ENCODE data around the gene ARHGAP31. TPM values are rescaled to one million over a fixed set of nuclear protein-coding genes. Genes with fewer than 3 reads are reported as not detected.

The ARHGAP31 gene
- total and polyA plus RNA-seq, 2 of the 8 experiments (the other 6 are each of a cell fraction or from before 2014, with no cell fraction given) = 1.1 to 7.6 TPM

DNA sequence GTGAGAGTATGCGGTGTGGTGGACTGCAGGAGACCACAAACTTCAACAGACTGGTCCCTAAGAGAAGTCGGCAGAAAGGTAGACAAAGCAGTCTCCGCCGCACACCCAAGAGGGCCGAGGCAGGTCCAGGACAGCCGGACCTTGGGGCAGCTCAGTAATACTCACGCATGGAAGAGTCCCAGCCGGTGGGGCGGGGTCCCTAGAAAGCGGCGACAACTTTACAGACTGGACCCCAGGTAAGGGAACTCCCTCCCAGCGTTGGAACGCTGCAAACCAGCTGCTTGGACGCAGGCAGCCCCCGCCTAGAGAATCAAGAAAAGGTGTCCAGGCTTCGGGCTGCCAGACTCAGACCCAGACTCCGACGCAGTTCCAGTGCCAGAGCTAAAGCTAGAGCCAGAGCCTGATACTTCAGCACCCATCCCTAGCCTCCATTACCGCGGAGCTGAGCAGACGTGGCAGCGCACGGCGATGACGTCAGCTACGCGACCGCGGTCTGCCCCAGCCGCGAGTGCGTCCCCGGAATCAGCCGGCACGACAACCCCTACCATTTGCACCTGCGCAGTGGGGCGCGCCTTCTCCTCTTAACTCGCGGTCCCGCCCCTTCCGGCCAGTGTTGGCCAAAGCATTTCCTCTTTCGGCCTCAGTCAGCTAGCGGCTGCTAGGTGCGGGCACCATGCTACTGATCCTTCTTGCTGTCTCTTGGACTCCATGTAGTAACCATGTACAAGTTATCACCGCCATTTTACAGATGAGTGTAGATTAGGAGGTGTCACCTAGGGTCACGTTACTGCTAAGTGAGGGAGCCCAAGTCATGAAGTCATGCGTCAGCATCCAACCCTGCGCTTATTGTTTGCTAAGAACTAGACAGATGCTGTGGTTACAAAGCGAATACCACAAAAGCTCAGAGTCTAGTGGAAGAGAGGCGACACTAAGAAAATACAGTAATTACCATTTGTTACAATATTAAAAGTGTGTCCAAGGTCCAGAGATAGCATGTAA is 169.3 kb downstream of the ARHGAP31 start, which contains the start of gene TMEM39A:
Gene TMEM39A (minus strand): TSS at position 445 of the 999 bp plus-strand sequence. CDS start 1,541 bp downstream, outside the sequence.
- Histone ChIP-seq H4K91ac (replicated peaks; ENCODE audit: insufficient read length, low read length) (peak within 1 kb of the TSS; percentile 97), H3K23me2 (ENCODE audit: low read depth, low read length) (peaks cover 4% of the 10 kb centered on the region), H3K36me3 (ENCODE audit: control insufficient read depth in 2 of 4, insufficient read depth in 4 of 4, low read length in 3 of 4) (peaks cover 2 to 32% (median 7%) of the 10 kb centered on the region in 4 experiments; a peak in 6 of 8 replicates), H3K9ac (replicated peaks in 1 of 4; ENCODE audit: extremely low read depth in 1 of 4, low read depth in 3 of 4, low read length in 3 of 4) (peak within 1 kb of the TSS; percentile 80 to 97 (median 92)), H3K14ac (ENCODE audit: insufficient read length) (peak within 1 kb of the TSS; percentile 27), H3K4me3 (ENCODE audit: extremely low read depth in 1 of 4, insufficient read depth in 2 of 4, low read depth in 3 of 4, low read length in 4 of 4) (peak within 1 kb of the TSS; percentile 88 to 98 (median 95)), H2AK5ac (ENCODE audit: low read depth, low read length) (peak within 1 kb of the TSS; percentile 17; the same call in 1 of the 2 replicates), H2BK20ac (ENCODE audit: low read length) (no peak within 1 kb of the TSS), H3K27ac (ENCODE audit: low read depth, low read length) (peak within 1 kb of the TSS; percentile 84), H3K4me1 (replicated peaks in 1 of 4; ENCODE audit: control insufficient read depth in 3 of 4, insufficient read depth in 4 of 4, low read length in 3 of 4) (peaks cover 0 to 5% (median 1%) of the 10 kb centered on the region in 4 experiments; a peak in 5 of 7 replicates), H2BK12ac (ENCODE audit: low read depth, low read length) (peak within 1 kb of the TSS; percentile 7; the same call in 1 of the 2 replicates), H2AFZ (ENCODE audit: low read length) (peak within 1 kb of the TSS; percentile 92), H2BK15ac (ENCODE audit: low read length) (no peak within 1 kb of the TSS), H3K27me3 (replicated peaks in 1 of 4; ENCODE audit: control insufficient read depth in 3 of 4, extremely low read depth in 1 of 4, insufficient read depth in 3 of 4, low read length in 3 of 4) (no peaks in the 10 kb centered on the region), H2BK5ac (ENCODE audit: low read depth, low read length) (peak within 1 kb of the TSS; percentile 83), H3K79me1 (ENCODE audit: low read depth, low read length) (peaks cover 2% of the 10 kb centered on the region; the same call in 1 of the 2 replicates), H3K23ac (ENCODE audit: insufficient read length) (peak within 1 kb of the TSS; percentile 28), H4K5ac (ENCODE audit: insufficient read length, low read depth, low read length) (peak within 1 kb of the TSS; percentile 96), H3K56ac (replicated peaks; ENCODE audit: insufficient read length, low read depth, low read length) (peak within 1 kb of the TSS; percentile 72), H4K20me1 (replicated peaks in 1 of 2; ENCODE audit: control insufficient read depth in 1 of 2, insufficient read depth in 2 of 2, low read length in 2 of 2) (peaks cover 0 to 2% of the 10 kb centered on the region in 2 experiments), H3K18ac (ENCODE audit: extremely low read depth, low read length) (peak within 1 kb of the TSS; percentile 73; the same call in 1 of the 2 replicates), H2BK120ac (replicated peaks; ENCODE audit: low read depth, low read length) (no peak within 1 kb of the TSS), H3K4me2 (ENCODE audit: insufficient read depth in 1 of 2, low read depth in 2 of 2, low read length in 2 of 2) (peak within 1 kb of the TSS; percentile 74 to 75), H3K4ac (replicated peaks; ENCODE audit: insufficient read length, low read depth, low read length) (peak within 1 kb of the TSS; percentile 99), H4K8ac (ENCODE audit: extremely low read depth, insufficient read depth, low read length) (peak within 1 kb of the TSS; percentile 98), H3K79me2 (ENCODE audit: control insufficient read depth in 1 of 2, insufficient read depth in 2 of 2, low read length in 2 of 2) (peaks cover 7 to 39% of the 10 kb centered on the region in 2 experiments), H3K9me3 (ENCODE audit: insufficient read depth in 2 of 2, low read depth in 1 of 2, low read length in 1 of 2) (no peaks in the 10 kb centered on the region)
- ChIA-PET POLR2A (ENCODE audit: partially characterized antibody) (interaction anchor here (0.5 to 3.3 kb wide), 19 partner anchors 9 to 632 kb away, joined by 3 to 24 read pairs (median 4); partner anchors contain the start of genes ADPRH, B4GALT4, COX17 and TIMMDC1), CTCF (ENCODE audit: partially characterized antibody) (interaction anchor here (0.6 to 2.3 kb wide), 5 partner anchors 10 to 329 kb away, joined by 3 to 8 read pairs (median 4); no protein-coding TSS in a partner anchor)
- DNase-seq (ENCODE audit: low read depth in 1 of 2, low spot score in 2 of 2) (peak; percentile 93 to 100), FAIRE-seq (peak; percentile 71)
- WGBS, 2 experiments (ENCODE audit: extremely low coverage in 1 of 2, insufficient coverage in 1 of 2, insufficient read length in 1 of 2, insufficient replicate concordance in 2 of 2, low coverage in 1 of 2, low lambda C conversion rate in 2 of 2, missing lambda C conversion rate in 1 of 2) = 9% methylated on average over 41 of the region's 51 CpGs; no CpG with 5 or more reads in 1 of the 2 experiments
- peak; percentile 96 for TF ChIP-seq TAF1 (IDR thresholded peaks at IDR 0.05; ENCODE audit: low read depth, low read length)
- no peak for TF ChIP-seq MAFK (IDR thresholded peaks at IDR 0.05; ENCODE audit: low read depth, low read length)
- TF ChIP-seq NRF1 (IDR thresholded peaks at IDR 0.05; ENCODE audit: low read depth, low read length) = peak; percentile 59
- TF ChIP-seq POU5F1 (IDR thresholded peaks at IDR 0.05; ENCODE audit: low read depth, low read length) = no peak
- TF ChIP-seq YY1 (IDR thresholded peaks at IDR 0.05; ENCODE audit: low read depth, low read length) = peak; percentile 95
- TF ChIP-seq SP2 (IDR thresholded peaks at IDR 0.05; ENCODE audit: low read length) = no peak
- peak; percentile 35 to 98; a peak in 2 of 4 replicates for TF ChIP-seq SIN3A (conservative IDR thresholded peaks at IDR 0.05 in 1 of 2, IDR thresholded peaks at IDR 0.05 in 1 of 2; ENCODE audit: low read depth in 1 of 2, low read length in 2 of 2)
- TF ChIP-seq, protein P1, sequence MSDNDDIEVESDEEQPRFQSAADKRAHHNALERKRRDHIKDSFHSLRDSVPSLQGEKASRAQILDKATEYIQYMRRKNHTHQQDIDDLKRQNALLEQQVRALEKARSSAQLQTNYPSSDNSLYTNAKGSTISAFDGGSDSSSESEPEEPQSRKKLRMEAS (IDR thresholded peaks at IDR 0.05) = peak; percentile 89
- peak; percentile 48 for TF ChIP-seq SAP30 (IDR thresholded peaks at IDR 0.05; ENCODE audit: insufficient read depth, insufficient replicate concordance, low read length)
- TF ChIP-seq EGR1 (IDR thresholded peaks at IDR 0.05; ENCODE audit: borderline replicate concordance, low read depth, low read length) = no peak

All from H1 (cell line).